Measurements from ENCODE around the gene SMYD3.

The SMYD3 gene

GRCh38 chr1:246301553-246302250, 205.4 kb downstream of the SMYD3 start:
- DNase-seq: no peak

- no peak for DNase-seq
Observed at GRCh38 chr1:246300626-246301549, 206.2 kb downstream of the SMYD3 start.

DNA sequence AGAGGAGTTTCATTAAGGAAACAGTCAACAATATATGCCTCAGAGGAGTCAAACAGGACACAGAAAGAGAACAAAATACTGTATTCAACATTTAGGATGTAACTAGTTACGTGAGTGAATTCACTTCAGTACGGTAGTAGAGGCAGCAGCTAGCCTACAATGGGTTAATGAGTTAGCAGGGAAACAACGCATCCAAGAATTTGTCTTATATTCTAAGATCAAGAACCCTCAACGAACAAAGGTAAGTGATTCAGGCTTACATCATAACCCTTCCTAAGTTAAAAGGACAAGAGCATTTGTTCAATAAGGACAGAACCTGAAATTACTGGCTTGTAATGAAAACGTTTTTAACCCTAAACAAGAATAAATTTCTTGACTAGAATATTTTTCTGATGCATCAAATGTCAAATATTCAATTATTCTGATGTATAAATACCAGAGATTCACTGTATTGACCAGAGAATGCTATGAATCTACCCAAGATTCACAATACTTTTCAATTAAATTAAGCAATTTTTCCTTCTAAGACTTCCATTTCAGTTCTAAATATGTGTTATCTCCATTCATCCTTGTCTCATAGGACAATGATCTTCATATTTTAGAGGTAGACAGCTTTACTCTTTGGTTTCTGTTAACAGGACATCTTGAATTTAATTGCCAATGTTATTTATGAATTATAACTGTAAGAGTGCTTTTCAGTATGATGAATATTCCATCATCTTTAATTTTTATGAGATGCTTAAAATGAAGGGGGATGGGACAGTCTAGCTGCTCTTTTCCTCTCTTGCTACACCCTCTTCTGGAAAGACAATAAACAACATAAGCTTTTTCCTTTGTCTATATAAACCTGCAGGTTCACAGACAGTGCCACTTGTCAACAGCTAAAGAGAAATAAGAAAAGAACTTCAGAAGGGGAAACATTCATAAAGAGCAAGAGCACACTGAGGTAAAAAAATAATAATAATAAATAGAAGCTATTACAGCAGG, 209.5 kb downstream of the SMYD3 start:
- no peak for DNase-seq

DNA sequence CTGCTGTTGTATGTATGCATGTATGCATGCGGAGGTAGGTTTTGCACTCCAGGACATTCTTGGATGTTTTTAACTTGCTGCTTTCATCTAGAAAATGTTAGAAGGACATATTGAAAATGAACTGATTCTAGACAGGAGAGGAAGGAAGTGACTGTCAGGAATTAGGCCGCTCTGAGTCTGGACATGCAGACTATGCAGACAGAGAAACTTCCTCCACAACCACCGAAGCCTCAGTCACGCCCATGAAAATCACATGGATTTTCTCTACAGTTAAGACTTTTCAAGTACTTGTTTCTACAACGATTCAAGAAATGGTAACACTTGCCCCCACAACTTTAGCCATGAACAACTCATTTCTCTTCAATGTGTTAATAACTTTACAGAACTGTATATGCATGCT, 211.1 kb downstream of the SMYD3 start:
- DNase-seq: no peak

- no peak for DNase-seq
Observed at GRCh38 chr1:246295340-246295739, 211.7 kb downstream of the SMYD3 start.

DNA sequence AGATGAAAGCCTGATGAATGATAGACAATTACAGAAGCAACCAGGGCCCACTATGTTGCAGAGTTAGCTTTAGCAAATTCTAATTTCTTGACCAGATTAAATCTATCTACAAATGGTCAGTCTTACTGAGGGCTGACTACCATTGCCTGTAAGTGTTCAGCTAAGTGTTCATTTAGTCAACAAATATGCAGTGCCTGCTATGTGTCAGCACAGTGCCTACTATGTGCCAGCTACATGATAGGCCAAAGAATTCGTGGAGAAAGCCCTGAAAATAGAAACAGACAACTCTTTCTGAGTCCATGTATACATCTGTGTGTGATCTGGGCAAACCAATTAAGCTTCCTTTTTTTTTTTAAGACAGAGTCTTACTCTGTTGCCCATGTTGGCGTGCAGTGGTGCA, 212.8 kb downstream of the SMYD3 start:
- no peak for DNase-seq

- DNase-seq: no peak
Observed at GRCh38 chr1:246293366-246294121, 213.5 kb downstream of the SMYD3 start.

GRCh38 chr1:246292571-246292970, 214.5 kb downstream of the SMYD3 start:
- no peak for DNase-seq

DNA sequence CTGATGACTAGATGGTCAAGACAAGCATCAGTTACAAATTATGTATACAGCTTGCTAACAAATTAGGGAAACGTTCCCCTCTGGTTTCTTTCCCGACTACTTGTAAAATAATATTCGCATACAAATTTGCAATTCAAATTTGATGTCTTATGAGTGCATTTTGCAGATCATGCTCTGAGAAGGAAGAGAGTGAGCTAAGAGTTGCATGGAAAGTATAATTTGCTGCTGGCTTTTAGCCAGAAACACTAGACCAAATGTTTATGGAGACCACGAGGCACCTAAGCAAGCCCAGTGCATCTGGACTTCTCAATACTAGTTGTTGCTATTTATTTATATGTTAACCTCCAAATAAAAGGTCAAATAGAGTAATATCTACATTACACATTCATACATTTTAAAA, 216.0 kb downstream of the SMYD3 start:
- no peak for DNase-seq

DNA sequence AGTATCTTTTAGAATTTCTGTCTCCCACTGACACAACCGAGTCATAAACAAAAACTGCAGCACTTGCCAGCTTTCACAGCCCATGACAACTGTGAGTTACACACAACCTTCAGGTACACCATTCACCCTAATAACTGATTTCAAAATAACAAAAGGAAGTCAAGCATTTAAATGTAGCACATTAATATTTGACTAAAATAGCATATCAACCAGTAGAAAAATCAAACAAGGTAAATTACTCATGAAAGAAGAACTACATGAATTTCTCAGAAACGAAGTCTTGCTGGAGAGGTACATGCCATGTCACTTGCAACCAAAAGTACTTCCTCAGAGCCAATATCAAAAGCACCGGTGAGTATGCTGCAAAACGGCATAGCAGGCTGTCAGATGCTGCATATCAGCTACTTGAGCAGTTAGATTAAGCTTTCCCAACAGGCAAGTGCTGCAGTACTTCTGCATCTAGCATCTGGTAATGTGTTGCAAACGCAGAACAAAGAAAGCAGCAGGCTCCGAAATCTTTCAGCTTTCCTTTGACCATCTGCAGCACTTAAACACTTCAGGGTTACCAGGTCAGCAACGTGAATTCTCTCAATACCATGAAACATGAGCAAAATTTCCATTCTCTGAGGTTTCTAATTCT, 223.2 kb downstream of the SMYD3 start:
- no peak for DNase-seq

GRCh38 chr1:246281639-246282038, 225.4 kb downstream of the SMYD3 start:
- DNase-seq: no peak

GRCh38 chr1:246281195-246281594, 225.9 kb downstream of the SMYD3 start:
- DNase-seq: no peak

- no peak for DNase-seq
Observed at GRCh38 chr1:246280551-246280950, 226.5 kb downstream of the SMYD3 start.

DNA sequence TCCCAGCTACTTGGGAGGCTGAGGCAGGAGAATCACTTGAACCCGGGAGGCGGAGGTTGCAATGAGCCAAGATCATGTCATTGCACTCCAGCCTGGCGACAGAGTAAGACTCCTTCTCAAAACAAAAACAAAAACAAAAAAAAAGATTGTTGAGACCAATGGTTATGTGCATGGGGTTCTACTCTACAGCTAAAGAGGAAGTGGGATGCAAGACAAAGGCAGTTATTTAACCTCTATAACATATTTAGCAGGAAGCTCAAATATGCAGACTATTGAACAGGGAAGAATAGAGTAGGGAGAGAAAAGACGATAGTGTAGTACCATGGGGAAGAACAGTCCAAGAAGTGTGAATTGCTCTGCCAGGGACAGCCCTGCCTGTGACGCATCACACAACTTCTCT, 227.7 kb downstream of the SMYD3 start:
- DNase-seq: no peak

DNA sequence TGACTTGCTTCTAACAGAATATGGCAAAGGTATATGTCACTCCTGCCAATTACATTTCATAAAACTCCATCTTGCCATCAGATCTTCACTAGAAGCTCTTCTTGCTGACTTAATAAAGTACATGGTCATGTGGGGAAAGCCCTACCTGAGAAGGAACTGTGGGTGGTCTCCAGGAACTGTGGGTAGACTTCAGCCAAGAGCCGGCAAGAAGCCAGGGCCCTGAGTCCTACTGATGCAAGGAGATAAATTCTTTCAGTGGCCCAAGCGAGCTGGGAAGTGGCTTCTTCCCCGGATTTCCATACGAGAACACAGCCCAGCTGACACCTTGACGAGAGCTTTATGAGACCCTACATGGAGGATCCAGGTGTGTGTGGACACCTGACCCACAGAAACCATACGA, 228.7 kb downstream of the SMYD3 start:
- no peak for DNase-seq

DNA sequence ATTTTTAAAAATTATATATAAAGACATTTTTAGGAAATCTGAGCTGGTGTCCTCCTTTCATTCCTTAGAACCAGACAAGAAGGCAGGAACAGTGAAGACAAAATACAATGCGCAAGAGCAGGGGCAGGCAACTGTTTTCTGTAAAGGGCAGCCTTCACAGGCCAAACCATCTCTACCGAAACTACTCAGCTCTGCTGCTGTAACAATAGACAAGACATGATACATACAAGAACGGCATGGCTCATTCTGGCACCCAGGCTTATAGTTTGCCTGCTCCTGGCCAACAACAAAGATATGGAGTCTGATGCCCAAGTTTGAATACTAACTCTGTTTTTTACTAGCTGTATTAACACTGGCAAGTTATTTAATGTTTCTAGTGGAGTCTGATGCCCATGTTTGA, 232.0 kb downstream of the SMYD3 start:
- DNase-seq: no peak

DNA sequence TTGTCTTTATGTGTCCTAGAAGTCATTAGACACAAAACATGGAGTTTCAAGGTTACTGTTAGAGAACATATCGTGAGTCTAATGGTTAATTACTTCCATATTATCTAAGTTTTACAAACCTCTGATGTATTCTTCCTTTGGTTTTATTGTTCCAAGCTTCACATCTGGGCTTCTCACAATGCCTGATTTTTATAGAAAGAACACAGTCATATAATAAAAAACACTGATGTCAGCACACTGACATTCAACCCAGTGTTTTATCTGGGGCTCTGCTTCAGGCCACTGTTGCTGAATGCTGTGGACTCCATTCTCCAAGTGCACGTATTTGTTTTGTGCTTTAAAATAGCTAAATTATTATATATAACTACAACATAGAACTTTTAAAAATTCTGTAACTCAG, 232.9 kb downstream of the SMYD3 start:
- DNase-seq: no peak

GRCh38 chr1:246271516-246271915, 235.6 kb downstream of the SMYD3 start:
- DNase-seq: no peak

DNA sequence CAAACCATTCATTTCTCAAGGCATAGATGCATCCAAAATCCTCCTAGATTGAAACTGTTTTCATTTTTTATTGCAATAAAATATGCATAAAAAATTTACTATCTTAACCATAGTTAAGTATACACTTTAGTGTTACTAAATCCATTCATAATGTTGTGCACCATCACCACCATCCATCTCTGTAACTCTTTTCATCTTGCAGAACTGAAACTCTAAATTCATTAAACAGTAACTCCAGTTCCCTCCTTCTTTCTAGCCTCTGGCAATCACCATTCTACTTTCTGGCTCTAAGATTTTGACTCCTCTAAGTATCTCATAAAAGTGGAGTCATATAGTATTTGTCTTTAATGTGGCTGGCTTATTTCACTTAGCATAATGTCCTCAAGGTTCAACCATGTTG, 236.8 kb downstream of the SMYD3 start:
- no peak for DNase-seq

GRCh38 chr1:246269466-246269865, 237.6 kb downstream of the SMYD3 start:
- DNase-seq: no peak

DNA sequence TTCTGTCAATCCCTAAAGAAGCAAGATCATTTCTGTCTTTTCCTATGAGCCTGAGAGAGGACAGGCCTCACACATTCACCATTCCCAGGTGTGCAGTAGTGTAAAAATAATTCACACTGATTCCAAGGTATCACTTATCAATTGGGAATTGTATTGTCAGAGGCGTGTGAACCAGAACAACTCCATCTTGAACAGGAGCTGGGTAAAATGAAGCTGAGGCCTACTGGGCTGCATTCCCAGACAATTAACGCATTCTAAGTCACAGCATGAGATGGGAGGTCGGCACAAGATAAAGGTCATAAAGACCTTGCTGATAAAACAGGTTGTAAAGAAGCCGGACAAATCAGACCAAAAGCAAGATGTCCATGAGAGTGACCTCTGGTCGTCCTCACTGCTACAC, 239.2 kb downstream of the SMYD3 start:
- no peak for DNase-seq

GRCh38 chr1:246267426-246267825, 239.7 kb downstream of the SMYD3 start:
- no peak for DNase-seq

Data from stimulated activated CD4-positive, alpha-beta T cell treated with anti-CD3 and anti-CD28 coated beads, Interleukin-4, amount 100 ng/mL, for 4 hours (primary cell).